IPS-20b (cell line): Measurements from ENCODE around the gene AKAP8L.

Experiments used
- H3K27ac ChIP-seq: one replicate; pipeline ENCODE4 v1.5.1; 2013; ENCODE audit warnings: low read length
- H3K27me3 ChIP-seq: 2 replicates; pipeline ENCODE4 v1.6.1; 2013; ENCODE audit warnings: mild to moderate bottlenecking, low read length, inconsistent platforms; ENCODE audit not compliant: insufficient read depth
- H3K36me3 ChIP-seq: 2 replicates; pipeline ENCODE4 v1.6.1; 2013; ENCODE audit warnings: low read depth, mild to moderate bottlenecking, inconsistent platforms, low read length, moderate library complexity; ENCODE audit not compliant: insufficient read depth
- H3K4me1 ChIP-seq: 2 replicates; pipeline ENCODE4 v1.6.1; 2013; ENCODE audit warnings: mild to moderate bottlenecking, control low read depth, inconsistent platforms, low read length, moderate library complexity; ENCODE audit not compliant: insufficient read depth
- H3K4me3 ChIP-seq: 2 replicates; pipeline ENCODE4 v1.5.1; 2013; ENCODE audit warnings: mild to moderate bottlenecking, low read length, inconsistent platforms
- H3K9ac ChIP-seq: 2 replicates; pipeline ENCODE4 v1.6.1; 2013; ENCODE audit warnings: low read depth, mild to moderate bottlenecking, inconsistent platforms, low read length, moderate library complexity
- H3K9me3 ChIP-seq: 2 replicates; pipeline ENCODE4 v1.6.1; 2013; ENCODE audit warnings: mild to moderate bottlenecking, low read depth, low read length, inconsistent platforms; ENCODE audit not compliant: insufficient read depth

AKAP8L gene

DNA sequence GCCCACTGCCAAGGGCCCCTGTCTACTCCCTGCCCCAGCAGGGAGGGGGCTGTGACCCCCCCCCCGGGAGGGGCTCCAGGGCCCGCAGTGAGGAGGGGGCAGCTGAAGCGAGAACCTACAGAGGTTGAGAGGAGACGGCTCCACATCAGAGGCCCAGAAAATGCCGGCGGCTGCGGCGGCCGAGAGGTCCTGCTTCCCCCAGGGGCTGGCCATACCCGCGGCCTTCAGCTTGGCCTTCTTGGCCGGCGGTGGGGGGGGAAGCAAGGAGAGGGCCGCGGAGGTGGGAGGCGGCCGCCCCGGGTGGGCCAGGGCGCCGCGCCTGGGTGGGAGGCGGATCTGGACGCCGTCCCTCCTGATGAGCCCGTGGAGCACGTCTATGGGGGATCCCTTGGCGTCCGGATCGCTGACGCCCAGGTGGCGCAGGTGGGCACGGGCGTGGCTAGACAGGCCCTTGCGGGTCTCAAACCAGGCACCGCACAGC, 9.2 kb upstream of the AKAP8L start:
- Histone ChIP-seq H3K27ac (no peak overlapping the region), H3K4me1 (no peaks in the 10 kb centered on the region), H3K27me3 (no peaks in the 10 kb centered on the region), H3K4me3 (no peak overlapping the region), H3K36me3 (peaks cover 42% of the 10 kb centered on the region), H3K9ac (no peak overlapping the region), H3K9me3 (no peaks in the 10 kb centered on the region; the same call in 1 of the 2 replicates)

DNA sequence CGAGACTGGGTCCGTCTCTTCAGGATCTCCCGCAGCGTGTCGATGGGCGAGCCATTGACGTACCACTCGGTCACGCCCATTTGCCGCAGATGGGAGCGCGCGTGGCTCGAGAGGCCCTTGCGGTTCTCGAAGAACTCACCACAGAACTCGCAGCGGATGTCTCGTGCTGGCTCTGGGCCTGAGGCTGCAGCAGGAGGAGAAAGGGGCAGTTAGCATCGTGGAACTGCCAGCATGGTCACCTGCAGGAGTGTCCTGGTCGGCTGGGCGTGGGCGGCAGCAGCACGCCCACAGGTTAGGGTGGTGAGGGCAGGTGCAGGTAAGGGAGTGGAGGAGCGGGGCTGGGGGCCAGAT, 8.5 kb upstream of the AKAP8L start:
- Histone ChIP-seq H3K27me3 (no peaks in the 10 kb centered on the region), H3K9ac (no peak overlapping the region), H3K4me1 (no peaks in the 10 kb centered on the region), H3K36me3 (peaks cover 49% of the 10 kb centered on the region), H3K27ac (no peak overlapping the region), H3K4me3 (no peak overlapping the region), H3K9me3 (no peaks in the 10 kb centered on the region; the same call in 1 of the 2 replicates)

DNA sequence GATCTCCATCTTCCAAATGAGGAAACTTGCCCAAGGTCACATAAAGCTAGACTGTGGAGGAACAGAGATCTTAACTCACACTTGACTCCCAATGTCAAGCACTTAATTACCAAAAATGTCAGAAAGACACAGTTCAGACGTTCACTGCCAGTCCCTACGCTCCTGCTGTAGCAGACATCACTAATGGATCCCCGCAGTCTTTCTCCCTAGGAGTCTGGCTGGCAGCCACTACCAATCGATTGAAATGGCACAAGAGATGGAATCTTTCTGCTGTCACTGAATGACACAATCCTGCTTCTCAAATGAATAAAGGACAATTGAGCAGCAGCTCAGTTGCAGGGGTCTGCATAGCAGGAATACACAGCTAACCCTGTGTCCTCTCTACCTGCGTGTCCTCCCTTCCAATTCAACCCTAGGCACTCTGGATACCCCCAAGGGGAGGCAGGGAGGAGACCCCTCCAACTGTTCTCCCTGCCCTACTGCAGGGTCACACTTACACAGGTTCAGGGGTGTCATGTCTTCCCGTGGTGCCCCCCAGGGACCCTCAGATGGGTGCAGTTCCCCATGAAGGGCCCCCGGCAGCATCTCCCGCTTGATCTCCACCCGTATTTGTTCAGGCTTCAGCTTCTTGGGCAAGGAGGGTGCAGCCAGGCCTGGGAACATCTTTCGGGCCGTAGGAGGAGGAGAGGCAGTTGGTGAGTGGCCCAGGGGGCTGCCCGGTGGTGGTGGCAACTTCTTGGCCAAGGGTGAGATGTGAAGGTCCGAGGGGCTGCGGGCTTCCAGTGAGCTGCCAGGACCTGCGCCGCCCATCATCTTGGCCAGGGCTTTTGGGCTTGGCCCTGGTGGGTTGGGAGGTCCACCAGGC, 7.9 kb upstream of the AKAP8L start:
- H3K9ac ChIP-seq, result no peak overlapping the region
- no peak overlapping the region for H3K4me3 ChIP-seq
- no peak overlapping the region for H3K27ac ChIP-seq
- H3K4me1 ChIP-seq, result no peaks in the 10 kb centered on the region
- H3K27me3 ChIP-seq, result no peaks in the 10 kb centered on the region
- peaks cover 51% of the 10 kb centered on the region for H3K36me3 ChIP-seq
- no peaks in the 10 kb centered on the region; the same call in 1 of the 2 replicates for H3K9me3 ChIP-seq

DNA sequence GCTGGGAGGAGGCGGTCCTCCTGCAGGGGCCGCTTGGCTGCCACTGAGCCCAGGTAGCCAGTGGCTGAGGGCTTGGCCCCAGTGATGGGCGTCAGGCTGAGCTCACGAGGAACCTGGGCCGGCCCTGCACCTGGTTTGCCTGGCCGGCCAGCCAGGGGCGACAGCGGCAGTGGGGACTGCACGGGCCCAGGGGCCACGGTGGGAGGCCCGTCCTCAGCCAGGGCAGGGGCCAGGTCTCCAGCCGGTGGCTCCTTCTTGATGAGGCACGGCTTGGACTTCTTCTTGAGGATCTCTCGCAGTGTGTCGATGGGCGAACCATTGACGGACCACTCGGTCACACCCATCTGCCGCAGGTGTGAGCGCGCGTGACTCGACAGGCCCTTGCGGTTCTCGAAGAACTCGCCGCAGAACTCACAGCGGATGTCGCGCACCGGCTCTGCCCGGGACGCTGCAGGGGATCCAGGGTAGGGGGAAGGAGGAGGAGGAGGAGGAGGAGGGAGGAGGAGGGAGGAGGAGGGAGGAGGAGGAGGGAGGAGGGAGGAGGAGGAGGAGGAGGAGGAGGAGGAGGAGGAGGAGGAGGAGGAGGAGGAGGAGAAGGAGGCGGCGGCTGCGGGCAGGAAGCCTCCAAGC, 6.6 kb upstream of the AKAP8L start:
- Histone ChIP-seq H3K27me3 (no peaks in the 10 kb centered on the region), H3K36me3 (peaks cover 56% of the 10 kb centered on the region), H3K9me3 (no peaks in the 10 kb centered on the region; the same call in 1 of the 2 replicates), H3K9ac (no peak overlapping the region), H3K27ac (no peak overlapping the region), H3K4me1 (no peaks in the 10 kb centered on the region), H3K4me3 (no peak overlapping the region)

DNA sequence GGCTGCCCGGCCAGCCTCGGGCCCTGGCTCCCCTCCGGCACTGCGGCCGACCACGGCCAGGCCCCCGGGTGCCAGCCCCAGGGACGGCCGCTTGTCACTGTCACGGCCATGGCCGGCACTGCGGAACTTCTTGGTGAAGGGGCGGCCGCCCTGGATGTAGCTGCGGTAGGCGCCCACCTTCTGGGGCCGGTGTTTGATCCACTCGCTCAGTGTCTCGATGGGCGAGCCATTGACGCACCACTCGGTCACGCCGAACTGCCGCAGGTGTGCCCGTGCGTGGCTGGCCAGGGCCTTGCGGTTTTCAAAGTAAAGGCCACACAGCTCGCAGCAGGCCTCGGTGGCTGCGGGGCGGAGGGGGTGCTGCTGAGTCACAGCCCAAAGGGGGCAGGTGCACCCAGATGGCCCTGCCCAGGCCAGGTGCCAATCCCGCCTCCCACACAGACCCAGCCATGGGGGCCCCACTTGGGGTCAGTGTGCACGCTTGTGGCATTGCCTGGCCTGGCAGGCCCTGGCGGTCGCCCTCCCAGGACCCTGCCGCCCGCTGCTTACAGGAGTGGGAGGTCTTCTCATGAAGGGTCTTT, 6.0 kb upstream of the AKAP8L start:
- H3K4me3 ChIP-seq, result no peak overlapping the region
- H3K9ac ChIP-seq, result no peak overlapping the region
- no peaks in the 10 kb centered on the region; the same call in 1 of the 2 replicates for H3K9me3 ChIP-seq
- no peak overlapping the region for H3K27ac ChIP-seq
- no peaks in the 10 kb centered on the region for H3K27me3 ChIP-seq
- H3K4me1 ChIP-seq, result no peaks in the 10 kb centered on the region
- H3K36me3 ChIP-seq, result peaks cover 56% of the 10 kb centered on the region

DNA sequence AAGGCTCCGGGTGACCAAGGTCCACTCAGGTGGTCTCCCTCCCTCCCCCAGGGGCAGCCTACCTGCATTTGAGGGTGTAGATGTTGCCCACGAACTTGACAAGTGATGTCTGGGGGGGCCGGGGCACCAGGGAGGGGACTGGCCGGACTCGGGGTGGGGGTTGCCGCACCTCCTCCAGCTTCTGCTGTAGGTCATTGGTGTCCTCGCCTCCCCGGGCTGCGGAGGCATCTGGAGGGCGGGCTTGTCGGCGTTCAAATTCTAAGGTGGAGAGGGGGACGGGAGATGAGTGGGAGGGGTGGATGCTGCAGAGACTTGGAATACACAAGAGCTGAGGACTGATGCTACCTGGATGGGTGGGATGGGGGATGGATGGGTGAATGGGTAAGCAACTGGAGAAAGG, 5.3 kb upstream of the AKAP8L start:
- no peak overlapping the region for H3K4me3 ChIP-seq
- no peaks in the 10 kb centered on the region for H3K4me1 ChIP-seq
- no peak overlapping the region for H3K9ac ChIP-seq
- H3K27ac ChIP-seq, result no peak overlapping the region
- H3K9me3 ChIP-seq, result no peaks in the 10 kb centered on the region; the same call in 1 of the 2 replicates
- peaks cover 56% of the 10 kb centered on the region for H3K36me3 ChIP-seq
- no peaks in the 10 kb centered on the region for H3K27me3 ChIP-seq

DNA sequence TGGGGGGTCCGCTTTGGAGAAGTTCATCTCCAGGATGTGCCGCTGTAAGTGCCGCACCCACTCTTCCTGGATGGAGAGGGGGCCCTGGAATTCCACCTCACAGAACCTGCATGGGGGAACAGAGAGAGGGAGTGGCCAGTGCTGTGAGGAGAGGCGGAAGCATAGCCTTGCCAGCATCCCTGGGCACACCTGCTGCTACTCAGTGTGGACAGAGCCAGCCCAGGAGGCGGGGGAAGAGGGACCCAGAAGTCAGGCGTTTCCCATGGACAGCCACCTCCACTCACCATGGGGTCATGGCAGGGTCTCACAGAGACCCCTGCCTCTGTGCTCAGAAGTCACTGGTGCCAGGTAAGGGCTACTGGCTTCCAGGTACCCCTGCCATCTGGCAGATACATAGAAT, 4.3 kb upstream of the AKAP8L start:
- Histone ChIP-seq H3K9ac (no peak overlapping the region), H3K27me3 (no peaks in the 10 kb centered on the region), H3K36me3 (peaks cover 56% of the 10 kb centered on the region), H3K9me3 (no peaks in the 10 kb centered on the region; the same call in 1 of the 2 replicates), H3K4me3 (no peak overlapping the region), H3K27ac (no peak overlapping the region), H3K4me1 (no peaks in the 10 kb centered on the region)

DNA sequence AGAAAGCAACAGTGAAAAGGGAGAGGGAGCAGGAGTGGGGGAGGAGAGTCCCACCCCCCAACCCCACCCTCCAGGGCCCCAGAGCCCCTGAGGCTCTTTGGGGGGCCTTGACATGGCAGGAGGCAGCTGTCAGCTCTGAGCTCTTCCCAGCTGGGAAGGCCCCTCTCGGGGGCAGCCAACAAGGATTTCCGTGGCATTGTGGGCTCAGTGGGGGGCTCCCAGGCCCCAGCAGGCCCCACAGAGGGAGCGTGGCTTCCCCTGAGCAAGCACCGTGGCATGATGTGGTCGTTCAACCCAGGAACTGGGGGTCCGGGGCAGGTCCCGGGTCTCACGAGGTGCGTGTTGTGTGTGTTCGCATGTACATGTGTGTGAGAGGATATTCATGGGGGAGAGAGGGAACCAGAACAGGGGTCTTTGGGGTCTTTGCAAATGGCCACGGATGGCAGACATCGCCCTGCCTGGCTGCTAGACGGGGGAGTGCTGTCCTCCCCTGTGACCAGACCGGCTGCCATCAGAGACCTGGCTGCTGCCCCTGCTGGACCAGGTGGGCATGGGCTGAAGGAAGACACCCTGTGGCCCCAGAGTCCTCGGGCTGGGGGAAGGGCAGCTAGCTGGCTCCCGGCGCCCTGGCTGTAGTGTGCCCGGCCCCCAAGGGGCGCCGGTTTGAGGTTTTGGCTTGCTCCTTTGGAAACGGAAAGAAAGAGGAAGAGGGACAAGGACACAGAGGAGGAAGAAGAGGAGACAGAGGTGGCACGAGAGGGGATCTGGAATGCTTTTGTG, 3.7 kb upstream of the AKAP8L start:
- Histone ChIP-seq H3K9me3 (no peaks in the 10 kb centered on the region; the same call in 1 of the 2 replicates), H3K36me3 (peaks cover 56% of the 10 kb centered on the region), H3K4me1 (peaks cover 1% of the 10 kb centered on the region; the same call in 1 of the 2 replicates), H3K27me3 (no peaks in the 10 kb centered on the region), H3K4me3 (no peak overlapping the region), H3K27ac (no peak overlapping the region), H3K9ac (no peak overlapping the region)

DNA sequence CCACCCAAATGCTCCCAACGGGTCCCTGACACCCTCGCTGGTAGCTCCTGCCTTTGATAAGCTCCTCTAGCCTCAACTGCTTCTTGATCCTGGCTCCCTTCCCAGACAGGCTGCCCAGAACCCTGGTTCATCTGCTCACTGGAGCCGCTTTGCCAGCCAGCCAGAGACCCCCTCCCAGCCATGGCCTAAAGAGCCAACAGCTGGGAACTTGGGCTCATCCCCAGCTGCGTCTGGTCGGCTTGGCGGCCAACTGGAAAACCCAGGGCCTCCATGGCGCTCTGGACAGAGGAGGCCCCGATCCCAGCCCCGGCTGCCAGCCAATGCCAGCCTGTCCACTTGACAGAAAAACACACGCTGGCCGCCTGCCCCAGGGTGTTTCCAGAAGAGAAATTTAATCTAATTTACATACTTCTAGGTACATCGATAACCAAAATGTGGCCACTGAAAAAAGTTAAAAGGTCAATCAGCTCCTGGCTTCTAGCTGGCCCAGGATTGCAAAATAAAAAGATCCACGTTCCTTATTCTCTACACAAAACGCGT, 3.0 kb upstream of the AKAP8L start:
- no peak overlapping the region for H3K4me3 ChIP-seq
- no peak overlapping the region for H3K9ac ChIP-seq
- no peaks in the 10 kb centered on the region; the same call in 1 of the 2 replicates for H3K9me3 ChIP-seq
- H3K36me3 ChIP-seq, result peaks cover 55% of the 10 kb centered on the region
- H3K4me1 ChIP-seq, result peaks cover 5% of the 10 kb centered on the region; the same call in 1 of the 2 replicates
- no peak overlapping the region for H3K27ac ChIP-seq
- H3K27me3 ChIP-seq, result no peaks in the 10 kb centered on the region

DNA sequence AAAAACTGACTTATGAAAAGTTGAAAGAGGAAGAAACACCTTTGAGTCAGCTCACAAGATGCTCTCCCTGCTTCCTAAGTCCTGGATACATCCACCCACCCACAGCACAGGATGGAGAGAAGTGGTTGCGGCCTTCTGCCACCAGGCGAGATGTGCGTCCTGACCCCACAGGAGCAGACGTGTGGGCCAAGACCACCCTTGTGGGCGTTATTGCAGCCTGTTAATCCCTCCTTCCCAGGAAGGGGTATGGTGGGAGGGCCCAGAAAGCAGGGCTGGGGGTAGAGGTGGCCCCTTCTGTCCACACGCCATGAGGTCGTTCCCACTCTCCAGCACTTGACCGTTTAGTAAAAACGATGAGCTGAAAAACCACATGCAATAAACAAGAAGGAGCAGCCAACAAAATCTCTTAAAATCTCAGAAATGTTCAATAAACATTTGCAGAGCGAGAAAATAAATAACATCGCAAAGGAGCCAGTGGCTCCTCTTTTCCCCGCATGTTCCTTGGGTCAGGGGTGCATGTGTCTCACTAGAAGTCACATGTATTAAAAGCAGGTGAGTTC, 2.4 kb upstream of the AKAP8L start:
- peaks cover 5% of the 10 kb centered on the region; the same call in 1 of the 2 replicates for H3K4me1 ChIP-seq
- peaks cover 54% of the 10 kb centered on the region for H3K36me3 ChIP-seq
- no peaks in the 10 kb centered on the region; the same call in 1 of the 2 replicates for H3K9me3 ChIP-seq
- H3K27ac ChIP-seq, result no peak overlapping the region
- no peak overlapping the region for H3K9ac ChIP-seq
- no peaks in the 10 kb centered on the region for H3K27me3 ChIP-seq
- H3K4me3 ChIP-seq, result no peak overlapping the region
